ENCODE measurements around the gene ULK4.

GRCh38 chr3:41462103-41462691 is 499.7 kb downstream of the ULK4 start:
- no peak for TF ChIP-seq CTCF (IDR thresholded peaks at IDR 0.05)
- TF ChIP-seq REST (IDR thresholded peaks at IDR 0.05; ENCODE audit: insufficient read depth in 1 of 2, low read depth in 2 of 2, low read length in 1 of 2), result no peak
